Uterus (tissue), 4 donors: ENCODE data around the gene ZSCAN22. TPM values are rescaled to one million over a fixed set of nuclear protein-coding genes. Genes with fewer than 3 reads are reported as not detected.

ENCODE experiments used
- DNase-seq, 2 donors: peaks; one replicate each; pipeline ENCODE4 v3.0.0-alpha.2; 2019 to 2020
- H3K27ac ChIP-seq, 2 donors: fragments of 200-600 bp; sonication (generic); 1 replicate in 1 of 2; 2 replicates in 1 of 2; pipeline ENCODE4 v1.5.1; 2016 to 2018
- H3K27me3 ChIP-seq, 2 donors: fragments of 200-600 bp; sonication (generic); one replicate each; pipeline ENCODE4 v1.5.1; 2018 to 2019; ENCODE audit warnings: control low read depth in 1 of 2
- H3K36me3 ChIP-seq, 2 donors: fragments of 200-600 bp; sonication (generic); one replicate each; pipeline ENCODE4 v1.5.1; 2019; ENCODE audit warnings: control low read depth in 1 of 2
- H3K4me1 ChIP-seq, 2 donors: fragments of 200-600 bp; sonication (generic); one replicate each; pipeline ENCODE4 v1.5.1; 2018 to 2019; ENCODE audit warnings: control low read depth in 1 of 2
- H3K4me3 ChIP-seq, 2 donors: fragments of 200-600 bp; sonication (generic); 1 replicate in 1 of 2; 2 replicates in 1 of 2; pipeline ENCODE4 v1.5.1; 2018 to 2019; ENCODE audit warnings: mild to moderate bottlenecking in 1 of 2
- H3K9me3 ChIP-seq, 2 donors: fragments of 200-600 bp; sonication (generic); one replicate each; pipeline ENCODE4 v1.5.1; 2019; ENCODE audit warnings: control low read depth in 1 of 2
- CTCF ChIP-seq, 4 experiments: fragments of 200-600 bp in 2 of 4; fragments of 450-650 bp in 2 of 4; sonication (generic) in 2 of 4; IDR thresholded peaks; one replicate each; pipeline ENCODE4 v1.5.1; 2016 to 2019; ENCODE audit warnings: antibody characterized with exemption in 4 of 4, mild to moderate bottlenecking in 2 of 4, moderate library complexity in 1 of 4
- POLR2A ChIP-seq, 2 donors: fragments of 450-650 bp; IDR thresholded peaks; one replicate each; pipeline ENCODE4 v1.6.1; 2016; ENCODE audit warnings: antibody characterized with exemption in 2 of 2, mild to moderate bottlenecking in 1 of 2, moderate library complexity in 1 of 2
- intact Hi-C: fragments of 100-400 bp; cut with DNase I; formaldehyde crosslinking; loops from one replicate; pipeline ENCODE4 v1.15.1; 2023; ENCODE audit warnings: low total_unique reads
- total RNA-seq, 4 donors: library from RNA; depleted of rRNA in 3 of 4; stranded (reverse); fragments of >200 nt in 3 of 4; gene quantifications; one replicate each; pipeline versions ENCODE4 v1.1.0 to v1.2.4, GENCODE V29; 2014 to 2023
- donor health status: DM: yes; HTN: yes; CAD: no.

The ZSCAN22 gene
- total RNA-seq, 4 donors from 2014 or later, result 3.9 to 5.1 (median 4.6) TPM

- Histone ChIP-seq H3K4me1 (peaks cover 0 to 14% of the 10 kb centered on the region in 2 donors), H3K36me3 (no peaks in the 10 kb centered on the region), H3K27me3 (no peaks in the 10 kb centered on the region), H3K4me3 (no peak overlapping the region), H3K9me3 (no peaks in the 10 kb centered on the region), H3K27ac (no peak overlapping the region)
- no peak for DNase-seq
- intact Hi-C loops, result no loop called here
- no peak for TF ChIP-seq CTCF (IDR thresholded peaks at IDR 0.05)
- TF ChIP-seq POLR2A (IDR thresholded peaks at IDR 0.05), result no peak
Observed at GRCh38 chr19:58351990-58352755, 25.4 kb downstream of the ZSCAN22 start.

- Histone ChIP-seq H3K4me1 (peaks cover 0 to 15% of the 10 kb centered on the region in 2 donors), H3K36me3 (no peaks in the 10 kb centered on the region), H3K27ac (no peak within 1 kb of the TSS), H3K27me3 (no peaks in the 10 kb centered on the region), H3K9me3 (no peaks in the 10 kb centered on the region), H3K4me3 (no peak within 1 kb of the TSS)
- no peak for DNase-seq
- TF ChIP-seq POLR2A (IDR thresholded peaks at IDR 0.05) (no peak), CTCF (IDR thresholded peaks at IDR 0.05) (no peak)
- intact Hi-C loops, result no loop called here
Observed at GRCh38 chr19:58352760-58353671, 26.2 kb downstream of the ZSCAN22 start, which contains the start of gene A1BG. Gene A1BG (minus strand): TSS chr19:58353492. CDS start chr19:58353437, 55 bp downstream.

- H3K9me3 ChIP-seq, result no peaks in the 10 kb centered on the region
- peaks cover 0 to 15% of the 10 kb centered on the region in 2 donors for H3K4me1 ChIP-seq
- H3K4me3 ChIP-seq, result no peak overlapping the region
- H3K36me3 ChIP-seq, result no peaks in the 10 kb centered on the region
- no peaks in the 10 kb centered on the region for H3K27me3 ChIP-seq
- intact Hi-C loops, result no loop called here
- no peak for TF ChIP-seq POLR2A (IDR thresholded peaks at IDR 0.05)
- TF ChIP-seq CTCF (IDR thresholded peaks at IDR 0.05), result no peak
- H3K27ac ChIP-seq, result no peak overlapping the region
- no peak for DNase-seq
Observed at GRCh38 chr19:58353717-58354477, 27.1 kb downstream of the ZSCAN22 start.

- no peaks in the 10 kb centered on the region for H3K27me3 ChIP-seq
- intact Hi-C loops, result no loop called here
Observed at GRCh38 chr19:58354478-58355030, 27.8 kb downstream of the ZSCAN22 start.

More at GRCh38 chr19:58354478-58355030, 27.8 kb downstream of the ZSCAN22 start:
- no peak for TF ChIP-seq POLR2A (IDR thresholded peaks at IDR 0.05)
- TF ChIP-seq CTCF (IDR thresholded peaks at IDR 0.05), result no peak
- no peak for DNase-seq
- H3K36me3 ChIP-seq, result no peaks in the 10 kb centered on the region
- H3K9me3 ChIP-seq, result no peaks in the 10 kb centered on the region
- H3K4me3 ChIP-seq, result no peak overlapping the region
- peaks cover 0 to 15% of the 10 kb centered on the region in 2 donors for H3K4me1 ChIP-seq
- no peak overlapping the region for H3K27ac ChIP-seq
